Right cardiac atrium (tissue), 5 donors: Measurements from ENCODE around the gene ELMO3. TPM values are rescaled to one million over a fixed set of nuclear protein-coding genes. Genes with fewer than 3 reads are reported as not detected.

Experiments used
- microRNA-seq, 2 donors: library from miRNA; unstranded; fragments of <30 nt; microRNA quantifications; one replicate each; pipeline ENCODE4 v1.2.0, GENCODE V29; 2020 to 2021
- polyA plus RNA-seq: library from polyadenylated mRNA; stranded (reverse); fragments of 200-250 nt; gene quantifications from one replicate; pipeline ENCODE4 v1.2.3, GENCODE V29; 2013
- total RNA-seq, 4 donors: library from RNA; stranded (reverse); fragmentation: NEBNext Ultra II Directional; extraction: Animal tissue kit (Norgen Biotek cat#: 25700); gene quantifications; one replicate each; pipeline ENCODE4 v1.2.1, GENCODE V29; 2021
- donor health status: healthy with polysubstance abuse.
- donor health status: DM: no; HTN: yes; CAD: no.
- donor health status: DM: no; HTN: no; CAD: no.
- donor health status: DM: no; HTN: yes; CAD: no; lungs with severe emphysema.
- donor health status: DM: yes; HTN: yes; CAD: no.

The ELMO3 gene
- total and polyA plus RNA-seq, 5 donors = 0.51 to 0.85 (median 0.74) TPM

Small RNA genes within 50 kb of the gene (microRNA-seq; reads per million reads assigned to microRNA genes)
- 64.8 to 212 reads per million in 2 donors for gene MIR328

Other genes starting within 250 kb of the ELMO3 start
- gene CES3, start 237.9 kb upstream of the ELMO3 start, total RNA-seq = 1 to 10 TPM in 2 of 4 donors, under 1 TPM in 2; 0.88 to 1.3 (median 0.98) TPM
- gene CES3, start 237.9 kb upstream of the ELMO3 start, polyA plus RNA-seq = 0.48 TPM
- 10 to 100 TPM; 11.1 to 21.5 (median 12.1) TPM for gene CES4A, start 210.5 kb upstream of the ELMO3 start, total RNA-seq
- gene CES4A, start 210.5 kb upstream of the ELMO3 start, polyA plus RNA-seq = 10.3 TPM
- gene CBFB, start 170.0 kb upstream of the ELMO3 start, total RNA-seq = 10 to 100 TPM; 23.7 to 39.3 (median 29.6) TPM
- gene CBFB, start 170.0 kb upstream of the ELMO3 start, polyA plus RNA-seq = 15.7 TPM
- 10 to 100 TPM; 11.4 to 11.8 (median 11.6) TPM for gene PHAF1, start 89.2 kb upstream of the ELMO3 start, total RNA-seq
- 7.1 TPM for gene PHAF1, start 89.2 kb upstream of the ELMO3 start, polyA plus RNA-seq
- gene B3GNT9, start 48.1 kb upstream of the ELMO3 start, total RNA-seq = 10 to 100 TPM; 17.0 to 19.8 (median 18.7) TPM
- 11.7 TPM for gene B3GNT9, start 48.1 kb upstream of the ELMO3 start, polyA plus RNA-seq
- gene TRADD, start 39.2 kb upstream of the ELMO3 start, total RNA-seq = 10 to 100 TPM in 2 of 4 donors, 1 to 10 TPM in 2; 9.0 to 11.1 (median 9.8) TPM
- gene TRADD, start 39.2 kb upstream of the ELMO3 start, polyA plus RNA-seq = 8.7 TPM
- gene FBXL8, start 39.2 kb upstream of the ELMO3 start, total RNA-seq = 10 to 100 TPM in 2 of 4 donors, 1 to 10 TPM in 2; 7.7 to 13.9 (median 9.9) TPM
- 9.8 TPM for gene FBXL8, start 39.2 kb upstream of the ELMO3 start, polyA plus RNA-seq
- 10 to 100 TPM; 29.7 to 92.2 (median 60.3) TPM for gene HSF4, start 34.4 kb upstream of the ELMO3 start, total RNA-seq
- 36.6 TPM for gene HSF4, start 34.4 kb upstream of the ELMO3 start, polyA plus RNA-seq
- gene NOL3, start 28.6 kb upstream of the ELMO3 start, total RNA-seq = 100 to 1,000 TPM in 3 of 4 donors, 10 to 100 TPM in 1; 67.5 to 125 (median 107) TPM
- 133 TPM for gene NOL3, start 28.6 kb upstream of the ELMO3 start, polyA plus RNA-seq
- gene MATCAP1, start 15.2 kb upstream of the ELMO3 start, total RNA-seq = 10 to 100 TPM; 16.2 to 22.9 (median 17.2) TPM
- gene MATCAP1, start 15.2 kb upstream of the ELMO3 start, polyA plus RNA-seq = 14.8 TPM
- 1 to 10 TPM; 1.3 to 3.0 (median 2.2) TPM for gene EXOC3L1, start 9.0 kb upstream of the ELMO3 start, total RNA-seq
- gene EXOC3L1, start 9.0 kb upstream of the ELMO3 start, polyA plus RNA-seq = 3.2 TPM
- 10 to 100 TPM; 36.4 to 42.5 (median 40.5) TPM for gene E2F4, start 7.0 kb upstream of the ELMO3 start, total RNA-seq
- 33.9 TPM for gene E2F4, start 7.0 kb upstream of the ELMO3 start, polyA plus RNA-seq
- gene TMEM208, start 28.0 kb downstream of the ELMO3 start, total RNA-seq = 10 to 100 TPM; 15.4 to 26.2 (median 17.0) TPM
- 43.5 TPM for gene TMEM208, start 28.0 kb downstream of the ELMO3 start, polyA plus RNA-seq
- 10 to 100 TPM; 16.9 to 32.1 (median 19.4) TPM for gene FHOD1, start 48.4 kb downstream of the ELMO3 start, total RNA-seq
- 20.5 TPM for gene FHOD1, start 48.4 kb downstream of the ELMO3 start, polyA plus RNA-seq
- gene SLC9A5, start 49.8 kb downstream of the ELMO3 start, total RNA-seq = 1 to 10 TPM; 2.2 to 2.9 (median 2.5) TPM
- 1.9 TPM for gene SLC9A5, start 49.8 kb downstream of the ELMO3 start, polyA plus RNA-seq
- 1 to 10 TPM; 2.2 to 2.8 (median 2.5) TPM for gene PLEKHG4, start 80.4 kb downstream of the ELMO3 start, total RNA-seq
- 2.2 TPM for gene PLEKHG4, start 80.4 kb downstream of the ELMO3 start, polyA plus RNA-seq
- under 1 TPM in 1 of 4 donors, not detected in 3; 0.06 TPM for gene KCTD19, start 127.6 kb downstream of the ELMO3 start, total RNA-seq
- 0.07 TPM for gene KCTD19, start 127.6 kb downstream of the ELMO3 start, polyA plus RNA-seq
- gene LRRC36, start 127.7 kb downstream of the ELMO3 start, total RNA-seq = under 1 TPM; 0.11 to 0.42 (median 0.29) TPM
- 0.36 TPM for gene LRRC36, start 127.7 kb downstream of the ELMO3 start, polyA plus RNA-seq
- gene TPPP3, start 194.4 kb downstream of the ELMO3 start, total RNA-seq = 100 to 1,000 TPM in 1 of 4 donors, 10 to 100 TPM in 3; 21.9 to 183 (median 33.4) TPM
- 64.6 TPM for gene TPPP3, start 194.4 kb downstream of the ELMO3 start, polyA plus RNA-seq
- gene ZDHHC1, start 217.3 kb downstream of the ELMO3 start, total RNA-seq = 10 to 100 TPM in 1 of 4 donors, 1 to 10 TPM in 3; 6.4 to 10.4 (median 6.4) TPM
- gene ZDHHC1, start 217.3 kb downstream of the ELMO3 start, polyA plus RNA-seq = 5.2 TPM
- 1 to 10 TPM in 1 of 4 donors, under 1 TPM in 3; 0.42 to 1.6 (median 0.64) TPM for gene HSD11B2, start 232.0 kb downstream of the ELMO3 start, total RNA-seq
- gene HSD11B2, start 232.0 kb downstream of the ELMO3 start, polyA plus RNA-seq = 0.38 TPM